IMR-90 (cell line): ENCODE measurements around the gene FGFRL1. TPM values are rescaled to one million over a fixed set of nuclear protein-coding genes. Genes with fewer than 3 reads are reported as not detected.

Source experiments
- ATAC-seq: fragments of 200-7000 bp; cut with Tn5 transposase; 2 replicates; pipeline ENCODE4 v1.9.1; 2020; ENCODE audit warnings: low read depth, mild to moderate bottlenecking, moderate library complexity
- BruUV-seq: library from RNA; stranded (reverse); fragments of 400-500 nt; replicated peaks from 2 replicates; lab custom pipeline; 2021; lab: Mats Ljungman, UMichigan
- CTCF ChIA-PET: fragments of 300-600 bp; formaldehyde crosslinking; extraction: SDS; loops from one replicate; lab custom pipeline; 2021; ENCODE audit warnings: antibody characterized with exemption; lab: Yijun Ruan, JAX
- POLR2A ChIA-PET: fragments of 300-600 bp; sonication (Branson Sonifier 250); formaldehyde crosslinking; loops from one replicate; lab custom pipeline; 2022; ENCODE audit warnings: antibody characterized with exemption; ENCODE audit not compliant: unreplicated experiment; lab: Charles Lee
- DNase-seq: peaks from one replicate; pipeline ENCODE4 v3.0.0; 2013
- H2AFZ ChIP-seq: replicated peaks from 2 replicates; pipeline ENCODE3; 2013; ENCODE audit warnings: low read length, mild to moderate bottlenecking; ENCODE audit not compliant: poor library complexity
- H2AK5ac ChIP-seq: 2 replicates; pipeline ENCODE4 v1.6.1; 2013; ENCODE audit warnings: low read depth, low read length, inconsistent platforms
- H2AK9ac ChIP-seq: replicated peaks from 2 replicates; pipeline ENCODE3; 2013; ENCODE audit warnings: mild to moderate bottlenecking, low read depth, low read length, moderate library complexity; ENCODE audit not compliant: poor library complexity
- H2BK120ac ChIP-seq: 2 replicates; pipeline ENCODE4 v1.6.1; 2013; ENCODE audit warnings: low read depth, low read length, inconsistent platforms
- H2BK15ac ChIP-seq: 3 replicates; pipeline ENCODE4 v1.6.1; 2013; ENCODE audit warnings: low read depth, low read length, inconsistent platforms
- H2BK20ac ChIP-seq: 2 replicates; pipeline ENCODE4 v1.6.1; 2013; ENCODE audit warnings: low read depth, mild to moderate bottlenecking, inconsistent platforms, low read length, moderate library complexity
- H2BK5ac ChIP-seq: 2 replicates; pipeline ENCODE4 v1.6.1; 2013; ENCODE audit warnings: mild to moderate bottlenecking, low read depth, low read length, inconsistent platforms; ENCODE audit not compliant: poor library complexity, severe bottlenecking
- H3K14ac ChIP-seq: replicated peaks from 2 replicates; pipeline ENCODE4 v1.6.1; 2013; ENCODE audit warnings: low read depth, low read length, inconsistent platforms
- H3K18ac ChIP-seq: 2 replicates; pipeline ENCODE4 v1.6.1; 2013; ENCODE audit warnings: low read depth, low read length, control low read depth
- H3K23ac ChIP-seq: 2 replicates; pipeline ENCODE4 v1.6.1; 2013; ENCODE audit warnings: low read depth, low read length, inconsistent platforms
- H3K27ac ChIP-seq: 2 replicates; pipeline ENCODE4 v1.5.1; 2013; ENCODE audit warnings: mild to moderate bottlenecking, control low read depth, low read length; ENCODE audit not compliant: insufficient read depth
- H3K27me3 ChIP-seq: 2 replicates; pipeline ENCODE4 v1.6.1; 2013; ENCODE audit warnings: low read length; ENCODE audit not compliant: control insufficient read depth, insufficient read depth
- H3K36me3 ChIP-seq: 2 replicates; pipeline ENCODE4 v1.6.1; 2013; ENCODE audit warnings: low read length, mixed read lengths; ENCODE audit not compliant: control insufficient read depth, insufficient read depth
- H3K4ac ChIP-seq: 2 replicates; pipeline ENCODE4 v1.6.1; 2013; ENCODE audit warnings: low read depth, low read length, inconsistent platforms
- H3K4me1 ChIP-seq: 2 replicates; pipeline ENCODE4 v1.6.1; 2013; ENCODE audit warnings: low read length, mixed read lengths; ENCODE audit not compliant: control insufficient read depth, insufficient read depth
- H3K4me2 ChIP-seq: 2 replicates; pipeline ENCODE4 v1.6.1; 2013; ENCODE audit warnings: low read depth, mild to moderate bottlenecking, control low read depth, low read length, moderate library complexity
- H3K4me3 ChIP-seq: 2 replicates; pipeline ENCODE4 v1.5.1; 2013; ENCODE audit warnings: low read depth, mild to moderate bottlenecking, control low read depth, low read length, moderate library complexity; ENCODE audit not compliant: insufficient read depth
- H3K56ac ChIP-seq: 2 replicates; pipeline ENCODE4 v1.6.1; 2013; ENCODE audit warnings: low read length, inconsistent platforms; ENCODE audit not compliant: insufficient read depth; ENCODE audit errors: extremely low read depth
- H3K79me1 ChIP-seq, 2 experiments: 2 replicates each; pipeline ENCODE4 v1.6.1; 2013; ENCODE audit warnings: low read length in 2 of 2, inconsistent platforms in 1 of 2, low read depth in 1 of 2
- H3K9ac ChIP-seq: 2 replicates; pipeline ENCODE4 v1.6.1; 2013; ENCODE audit warnings: low read depth, low read length, control low read depth
- H3K9me1 ChIP-seq: 2 replicates; pipeline ENCODE4 v1.6.1; 2013; ENCODE audit warnings: low read length, inconsistent platforms; ENCODE audit not compliant: insufficient read depth
- H3K9me3 ChIP-seq: 2 replicates; pipeline ENCODE4 v1.6.1; 2013; ENCODE audit warnings: low read length; ENCODE audit not compliant: control insufficient read depth, insufficient read depth
- H4K20me1 ChIP-seq: 2 replicates; pipeline ENCODE4 v1.6.1; 2013; ENCODE audit warnings: low read length, inconsistent platforms; ENCODE audit not compliant: insufficient read depth
- H4K5ac ChIP-seq: 2 replicates; pipeline ENCODE4 v1.6.1; 2013; ENCODE audit warnings: mild to moderate bottlenecking, low read depth, low read length, control low read depth
- H4K8ac ChIP-seq, 2 experiments: 2 replicates each; pipeline ENCODE4 v1.6.1; 2013; ENCODE audit warnings: low read depth in 2 of 2, low read length in 2 of 2, control low read depth in 1 of 2, inconsistent platforms in 1 of 2
- H4K91ac ChIP-seq: 2 replicates; pipeline ENCODE4 v1.6.1; 2013; ENCODE audit warnings: low read depth, low read length, inconsistent platforms; ENCODE audit not compliant: insufficient read depth
- MAZ ChIP-seq: IDR thresholded peaks from 2 replicates; pipeline ENCODE4 v1.6.1; 2012; ENCODE audit warnings: low read depth, mild to moderate bottlenecking, low read length, improper control_type of control experiment, moderate library complexity, borderline replicate concordance
- WGBS, 2 experiments: methylation state at CpG; one replicate each; pipeline versions ENCODE4 v1.1.5 to v1.1.7; 2013; ENCODE audit warnings: missing lambda C conversion rate in 2 of 2; ENCODE audit not compliant: insufficient read length in 1 of 2; ENCODE audit errors: extremely low coverage in 2 of 2; 5-methylcytosine and 5-hydroxymethylcytosine counted together
- dilution Hi-C: fragments of 300-500 bp; cut with HindIII; formaldehyde crosslinking; loops from one replicate; pipeline ENCODE4 v1.14.3; 2018; ENCODE audit warnings: low sequenced_read_pairs; ENCODE audit not compliant: unreplicated experiment
- in situ Hi-C: fragments of 300-500 bp; cut with MboI; formaldehyde crosslinking; loops from 3 replicates; pipeline ENCODE4 v1.14.3; 2019; ENCODE audit warnings: low sequenced_read_pairs, inconsistent platforms, mixed read lengths
- intact Hi-C: fragments of 100-400 bp; cut with micrococcal nuclease; formaldehyde crosslinking; loops from 2 replicates; pipeline ENCODE4 v1.10.0; 2022
- polyA plus RNA-seq, 3 experiments: library from polyadenylated mRNA; depleted of rRNA; stranded (reverse); fragments of >200 nt; gene quantifications; 2 replicates each; pipeline ENCODE4 v1.2.3, GENCODE V29; 2012; ENCODE audit warnings: low replicate concordance in 1 of 3
- total RNA-seq: library from RNA; depleted of rRNA; stranded (reverse); fragments of >200 nt; gene quantifications from 2 replicates; pipeline ENCODE4 v1.2.3, GENCODE V29; 2012
- TF ChIP-seq, protein P1 (sequence below): fragments of 150-350 bp; IDR thresholded peaks from 2 replicates; pipeline ENCODE4 v1.6.1; 2016; ENCODE audit warnings: low read depth, mild to moderate bottlenecking, low read length, moderate library complexity, borderline replicate concordance

FGFRL1 gene
- total and polyA plus RNA-seq, 2 of the 4 experiments (the other 2 are of a cell fraction) = 49.3 to 78.8 TPM

DNA sequence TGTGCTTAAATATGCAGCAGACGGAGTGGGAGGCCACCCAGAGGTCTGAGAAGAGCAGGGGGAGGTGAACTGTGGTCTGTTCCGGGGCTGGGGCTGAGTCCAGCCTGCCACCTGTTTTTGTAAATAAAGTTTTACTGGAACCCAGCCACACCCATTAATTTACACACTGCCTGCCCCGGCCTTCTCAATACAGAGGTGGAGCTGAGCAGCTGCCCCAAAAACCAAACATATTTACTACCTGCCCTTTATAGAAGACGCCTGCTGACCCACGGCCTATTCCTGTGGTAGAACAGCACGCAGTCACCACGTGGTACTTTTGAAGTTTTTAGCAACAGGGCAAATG lies 45.9 kb downstream of the FGFRL1 start:
- Histone ChIP-seq H3K9me1 (no peaks in the 10 kb centered on the region), H2AK9ac (no peak overlapping the region), H3K14ac (no peak overlapping the region), H3K18ac (no peak overlapping the region), H3K79me1 (no peaks in the 10 kb centered on the region), H2BK120ac (no peak overlapping the region), H3K4me3 (no peak overlapping the region), H3K27me3 (peaks cover 63% of the 10 kb centered on the region), H2BK20ac (no peak overlapping the region), H2AFZ (no peak overlapping the region), H2BK15ac (no peak overlapping the region), H3K36me3 (no peaks in the 10 kb centered on the region), H3K27ac (no peak overlapping the region), H3K4me2 (no peak overlapping the region), H4K20me1 (no peaks in the 10 kb centered on the region), H2BK5ac (no peak overlapping the region), H4K5ac (no peak overlapping the region), H3K9ac (no peak overlapping the region), H3K56ac (no peak overlapping the region), H3K23ac (no peak overlapping the region), H3K4me1 (peaks cover 3% of the 10 kb centered on the region; the same call in 1 of the 2 replicates), H3K4ac (no peak overlapping the region), H4K8ac (no peak overlapping the region), H3K9me3 (no peaks in the 10 kb centered on the region), H4K91ac (no peak overlapping the region), H2AK5ac (no peak overlapping the region)
- BruUV-seq = no TSS peak
- no peak for DNase-seq
- in situ Hi-C loops (no loop called here), dilution Hi-C loops (no loop called here), intact Hi-C loops (no loop called here)
- ChIA-PET CTCF (no interaction called here), POLR2A (no interaction called here)
- no peak for TF ChIP-seq MAZ
- TF ChIP-seq, protein P1, sequence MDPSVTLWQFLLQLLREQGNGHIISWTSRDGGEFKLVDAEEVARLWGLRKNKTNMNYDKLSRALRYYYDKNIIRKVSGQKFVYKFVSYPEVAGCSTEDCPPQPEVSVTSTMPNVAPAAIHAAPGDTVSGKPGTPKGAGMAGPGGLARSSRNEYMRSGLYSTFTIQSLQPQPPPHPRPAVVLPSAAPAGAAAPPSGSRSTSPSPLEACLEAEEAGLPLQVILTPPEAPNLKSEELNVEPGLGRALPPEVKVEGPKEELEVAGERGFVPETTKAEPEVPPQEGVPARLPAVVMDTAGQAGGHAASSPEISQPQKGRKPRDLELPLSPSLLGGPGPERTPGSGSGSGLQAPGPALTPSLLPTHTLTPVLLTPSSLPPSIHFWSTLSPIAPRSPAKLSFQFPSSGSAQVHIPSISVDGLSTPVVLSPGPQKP = no peak
- WGBS, 2 experiments = 90% methylated on average over 5 of the region's 7 CpGs; no CpG with 5 or more reads in 1 of the 2 experiments
- no peak for ATAC-seq
